H9 (cell line): Measurements from ENCODE around the gene PDE4B. TPM values are rescaled to one million over a fixed set of nuclear protein-coding genes. Genes with fewer than 3 reads are reported as not detected.

ENCODE experiments used
- DNase-seq: peaks from one replicate; pipeline ENCODE4 v3.0.0-alpha.2; 2017
- H2AFZ ChIP-seq: one replicate; pipeline ENCODE4 v1.6.1; 2013; ENCODE audit warnings: mild to moderate bottlenecking, low read length, control low read depth, moderate library complexity
- H2AK5ac ChIP-seq: 2 replicates; pipeline ENCODE4 v1.6.1; 2013; ENCODE audit warnings: low read length, control low read depth, mixed read lengths; ENCODE audit not compliant: insufficient read length
- H2BK120ac ChIP-seq: one replicate; pipeline ENCODE4 v1.6.1; 2013; ENCODE audit warnings: low read depth, mild to moderate bottlenecking, low read length, control low read depth, inconsistent platforms; ENCODE audit not compliant: poor library complexity, severe bottlenecking
- H2BK12ac ChIP-seq: 2 replicates; pipeline ENCODE4 v1.6.1; 2013; ENCODE audit warnings: low read length, control low read depth, mixed read lengths, low read depth; ENCODE audit not compliant: insufficient read length
- H2BK15ac ChIP-seq: 2 replicates; pipeline ENCODE4 v1.6.1; 2013; ENCODE audit warnings: low read depth, low read length, control low read depth
- H2BK20ac ChIP-seq: one replicate; pipeline ENCODE4 v1.6.1; 2013; ENCODE audit warnings: low read depth, mild to moderate bottlenecking, low read length, control low read depth, inconsistent platforms; ENCODE audit not compliant: poor library complexity, severe bottlenecking
- H2BK5ac ChIP-seq: 2 replicates; pipeline ENCODE4 v1.6.1; 2013; ENCODE audit warnings: low read length, control low read depth, mixed read lengths; ENCODE audit not compliant: insufficient read length
- H3K14ac ChIP-seq: 2 replicates; pipeline ENCODE4 v1.6.1; 2013; ENCODE audit warnings: low read length, control low read depth; ENCODE audit not compliant: insufficient read depth
- H3K18ac ChIP-seq: 2 replicates; pipeline ENCODE4 v1.6.1; 2013; ENCODE audit warnings: low read depth, mild to moderate bottlenecking, mixed read lengths, low read length, control low read depth; ENCODE audit not compliant: insufficient read length
- H3K23ac ChIP-seq: 2 replicates; pipeline ENCODE4 v1.6.1; 2013; ENCODE audit warnings: low read length, control low read depth, mixed read lengths, low read depth; ENCODE audit not compliant: insufficient read length
- H3K23me2 ChIP-seq: 2 replicates; pipeline ENCODE4 v1.6.1; 2013; ENCODE audit warnings: low read depth, mild to moderate bottlenecking, mixed read lengths, low read length, control low read depth; ENCODE audit not compliant: insufficient read length, poor library complexity, severe bottlenecking
- H3K27ac ChIP-seq: 2 replicates; pipeline ENCODE4 v1.5.1; 2013; ENCODE audit warnings: low read length, control low read depth, mixed read lengths, low read depth; ENCODE audit not compliant: insufficient read length
- H3K27me3 ChIP-seq: 2 replicates; pipeline ENCODE4 v1.6.1; 2013; ENCODE audit warnings: low read length, control low read depth, inconsistent platforms; ENCODE audit not compliant: insufficient read depth
- H3K4ac ChIP-seq: 2 replicates; pipeline ENCODE4 v1.6.1; 2013; ENCODE audit warnings: low read depth, mild to moderate bottlenecking, control low read depth, inconsistent platforms, low read length, moderate library complexity
- H3K4me1 ChIP-seq: 2 replicates; pipeline ENCODE4 v1.6.1; 2013; ENCODE audit warnings: low read length, control low read depth, inconsistent platforms; ENCODE audit not compliant: insufficient read depth
- H3K4me2 ChIP-seq: 2 replicates; pipeline ENCODE4 v1.6.1; 2013; ENCODE audit warnings: low read length, control low read depth, mixed read lengths; ENCODE audit not compliant: insufficient read length, insufficient read depth
- H3K56ac ChIP-seq: 2 replicates; pipeline ENCODE4 v1.6.1; 2013; ENCODE audit warnings: low read depth, mild to moderate bottlenecking, mixed read lengths, low read length, control low read depth; ENCODE audit not compliant: insufficient read length
- H3K79me1 ChIP-seq: 2 replicates; pipeline ENCODE4 v1.6.1; 2013; ENCODE audit warnings: low read depth, mild to moderate bottlenecking, moderate library complexity, low read length, control low read depth, inconsistent platforms; ENCODE audit not compliant: insufficient read depth, poor library complexity, severe bottlenecking
- H3K79me2 ChIP-seq: 2 replicates; pipeline ENCODE4 v1.6.1; 2013; ENCODE audit warnings: low read length, control low read depth, inconsistent platforms; ENCODE audit not compliant: insufficient read depth
- H3K9ac ChIP-seq: 2 replicates; pipeline ENCODE4 v1.6.1; 2013; ENCODE audit warnings: low read length, control low read depth, mixed read lengths; ENCODE audit not compliant: insufficient read length; ENCODE audit errors: extremely low read depth
- H3K9me3 ChIP-seq: one replicate; pipeline ENCODE4 v1.6.1; 2013; ENCODE audit warnings: low read depth, low read length, inconsistent platforms; ENCODE audit not compliant: control insufficient read depth
- H3T11ph ChIP-seq: one replicate; pipeline ENCODE4 v1.6.1; 2013; ENCODE audit warnings: mild to moderate bottlenecking, low read length, control low read depth, inconsistent platforms
- H4K20me1 ChIP-seq: one replicate; pipeline ENCODE4 v1.6.1; 2013; ENCODE audit not compliant: control insufficient read depth, insufficient read length, insufficient read depth
- H4K5ac ChIP-seq: 2 replicates; pipeline ENCODE4 v1.6.1; 2013; ENCODE audit warnings: low read depth, mild to moderate bottlenecking, mixed read lengths, low read length, control low read depth; ENCODE audit not compliant: insufficient read length
- H4K8ac ChIP-seq: replicated peaks from 2 replicates; pipeline ENCODE4 v1.6.1; 2013; ENCODE audit warnings: low read length, control low read depth, mixed read lengths, low read depth; ENCODE audit not compliant: insufficient read length
- H4K91ac ChIP-seq: 2 replicates; pipeline ENCODE4 v1.6.1; 2013; ENCODE audit warnings: low read depth, mild to moderate bottlenecking, moderate library complexity, mixed read lengths, low read length, control low read depth; ENCODE audit not compliant: insufficient read length
- H3K27ac Mint-ChIP-seq, 3 experiments: 2 replicates in 2 of 3; 3 replicates in 1 of 3; pipeline ENCODE4 v1.8.0; 2020 to 2021; ENCODE audit warnings: mixed read lengths in 3 of 3, mild to moderate bottlenecking in 1 of 3, moderate library complexity in 1 of 3
- H3K27me3 Mint-ChIP-seq: 2 replicates; pipeline ENCODE4 v1.8.0; 2021; ENCODE audit warnings: low read depth, mild to moderate bottlenecking, moderate library complexity, mixed read lengths
- H3K36me3 Mint-ChIP-seq, 3 experiments: 2 replicates in 2 of 3; 3 replicates in 1 of 3; pipeline ENCODE4 v1.8.0; 2020 to 2021; ENCODE audit warnings: low read depth in 3 of 3, mixed read lengths in 3 of 3; ENCODE audit not compliant: insufficient read depth in 1 of 3
- H3K4me1 Mint-ChIP-seq, 2 experiments: 2 replicates each; pipeline ENCODE4 v1.8.0; 2020; ENCODE audit warnings: mixed read lengths in 2 of 2
- H3K4me3 Mint-ChIP-seq, 2 experiments: 2 replicates in 1 of 2; 3 replicates in 1 of 2; pipeline ENCODE4 v1.8.0; 2020 to 2021; ENCODE audit warnings: mild to moderate bottlenecking in 2 of 2, mixed read lengths in 2 of 2, moderate library complexity in 1 of 2
- H3K9me3 Mint-ChIP-seq, 2 experiments: 2 replicates in 1 of 2; 3 replicates in 1 of 2; pipeline ENCODE4 v1.8.0; 2020; ENCODE audit warnings: mild to moderate bottlenecking in 2 of 2, mixed read lengths in 2 of 2, moderate library complexity in 1 of 2
- WGBS: extraction: QIAGEN DNeasy Blood & Tissue Kit; methylation state at CpG from one replicate; pipeline ENCODE4 v1.1.7; 2013; ENCODE audit warnings: missing lambda C conversion rate, low lambda C conversion rate, mixed read lengths; ENCODE audit not compliant: insufficient read length; ENCODE audit errors: extremely low coverage; 5-methylcytosine and 5-hydroxymethylcytosine counted together
- total RNA-seq: library from RNA; stranded (reverse); gene quantifications from 2 replicates; pipeline ENCODE4 v1.2.1, GENCODE V29; 2021
- TF ChIP-seq, protein P1 (sequence below): fragments of 200-600 bp; sonication (generic); conservative IDR thresholded peaks from 3 replicates; pipeline ENCODE4 v1.8.0; 2021; ENCODE audit warnings: antibody characterized with exemption, mild to moderate bottlenecking

PDE4B gene
- total RNA-seq, 1 experiment from 2014 or later = 19.8 TPM

GRCh38 chr1:66041654-66042053, 249.0 kb downstream of the PDE4B start:
- no peak overlapping the region for H3K27ac ChIP-seq
- no peak overlapping the region for H3T11ph ChIP-seq
- Mint-ChIP-seq H3K27ac (no peak overlapping the region), H3K27me3 (no peaks in the 10 kb centered on the region; the same call in 1 of the 2 replicates), H3K36me3 (no peaks in the 10 kb centered on the region), H3K9me3 (no peaks in the 10 kb centered on the region), H3K4me1 (peaks cover 5 to 9% of the 10 kb centered on the region in 2 experiments; a peak in 3 of 4 replicates), H3K4me3 (no peak overlapping the region)
- H3K23me2 ChIP-seq = no peaks in the 10 kb centered on the region
- H3K4me1 ChIP-seq = no peaks in the 10 kb centered on the region
- TF ChIP-seq, protein P1, sequence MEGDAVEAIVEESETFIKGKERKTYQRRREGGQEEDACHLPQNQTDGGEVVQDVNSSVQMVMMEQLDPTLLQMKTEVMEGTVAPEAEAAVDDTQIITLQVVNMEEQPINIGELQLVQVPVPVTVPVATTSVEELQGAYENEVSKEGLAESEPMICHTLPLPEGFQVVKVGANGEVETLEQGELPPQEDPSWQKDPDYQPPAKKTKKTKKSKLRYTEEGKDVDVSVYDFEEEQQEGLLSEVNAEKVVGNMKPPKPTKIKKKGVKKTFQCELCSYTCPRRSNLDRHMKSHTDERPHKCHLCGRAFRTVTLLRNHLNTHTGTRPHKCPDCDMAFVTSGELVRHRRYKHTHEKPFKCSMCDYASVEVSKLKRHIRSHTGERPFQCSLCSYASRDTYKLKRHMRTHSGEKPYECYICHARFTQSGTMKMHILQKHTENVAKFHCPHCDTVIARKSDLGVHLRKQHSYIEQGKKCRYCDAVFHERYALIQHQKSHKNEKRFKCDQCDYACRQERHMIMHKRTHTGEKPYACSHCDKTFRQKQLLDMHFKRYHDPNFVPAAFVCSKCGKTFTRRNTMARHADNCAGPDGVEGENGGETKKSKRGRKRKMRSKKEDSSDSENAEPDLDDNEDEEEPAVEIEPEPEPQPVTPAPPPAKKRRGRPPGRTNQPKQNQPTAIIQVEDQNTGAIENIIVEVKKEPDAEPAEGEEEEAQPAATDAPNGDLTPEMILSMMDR = no peak
- no peak overlapping the region for H4K8ac ChIP-seq
- no peak overlapping the region for H3K56ac ChIP-seq
- H2BK5ac ChIP-seq = no peak overlapping the region
- no peak overlapping the region for H2BK12ac ChIP-seq
- no peak overlapping the region for H3K18ac ChIP-seq
- H3K14ac ChIP-seq = no peak overlapping the region
- H4K91ac ChIP-seq = no peak overlapping the region
- H3K9me3 ChIP-seq = no peaks in the 10 kb centered on the region
- H4K5ac ChIP-seq = no peak overlapping the region
- H3K9ac ChIP-seq = no peak overlapping the region
- no peak overlapping the region for H2BK20ac ChIP-seq
- H2AK5ac ChIP-seq = no peak overlapping the region
- H3K79me2 ChIP-seq = no peaks in the 10 kb centered on the region
- H4K20me1 ChIP-seq = no peaks in the 10 kb centered on the region
- H2AFZ ChIP-seq = no peak overlapping the region
- DNase-seq = no peak
- H3K4me2 ChIP-seq = no peak overlapping the region
- no peaks in the 10 kb centered on the region for H3K79me1 ChIP-seq
- no CpG with 5 or more reads among the region's 1 CpG for WGBS
- H3K27me3 ChIP-seq = no peaks in the 10 kb centered on the region
- H2BK120ac ChIP-seq = no peak overlapping the region
- H3K4ac ChIP-seq = no peak overlapping the region
- no peak overlapping the region for H3K23ac ChIP-seq
- H2BK15ac ChIP-seq = no peak overlapping the region
